CD1c-positive myeloid dendritic cell (primary cell): ENCODE data around the gene TP53BP2.
A peak's percentile ranks its signal among the peaks of the same experiment; 100 is the strongest.
"Not testable (repeated sequence)": the region's sequence is repeated elsewhere in the genome, so short reads cannot be mapped to it uniquely, and the experiment has no call there.

Experiments
- DNase-seq: peaks from one replicate; pipeline ENCODE4 v3.0.0-alpha.2; 2016; ENCODE audit errors: extremely low spot score

Gene TP53BP2

DNA sequence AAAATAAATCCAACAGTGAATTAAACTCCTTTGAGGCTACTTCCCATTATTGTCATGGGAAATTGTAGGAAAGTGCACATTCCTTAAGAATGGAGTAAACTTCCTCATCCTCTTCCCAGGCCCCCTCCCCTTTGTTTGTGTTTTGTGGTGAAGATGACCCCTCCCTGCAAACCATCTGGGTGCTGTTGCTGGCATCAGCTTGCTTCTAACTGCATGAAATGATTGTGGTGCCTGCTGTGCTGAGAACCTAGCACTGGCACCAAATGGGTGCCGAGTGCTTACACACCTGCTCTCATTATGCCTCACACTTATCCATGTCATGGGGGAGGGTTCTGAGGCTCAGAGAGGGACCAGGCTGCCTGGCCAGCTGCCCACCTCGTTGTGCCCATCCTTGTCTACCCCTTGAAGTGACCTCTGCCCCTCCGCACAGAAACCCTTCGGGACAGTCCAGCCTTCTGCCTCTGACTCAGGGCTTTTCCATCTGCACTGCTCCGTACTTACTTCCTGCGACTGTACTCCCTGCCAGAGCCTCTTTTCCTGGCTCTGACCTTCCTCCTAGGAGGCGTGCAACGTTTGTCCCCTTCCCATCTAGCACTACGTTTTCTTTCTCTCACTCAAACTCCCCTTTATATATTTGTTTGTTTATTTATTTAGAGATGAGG is 102.8 kb downstream of the TP53BP2 start:
- DNase-seq: no peak

DNA sequence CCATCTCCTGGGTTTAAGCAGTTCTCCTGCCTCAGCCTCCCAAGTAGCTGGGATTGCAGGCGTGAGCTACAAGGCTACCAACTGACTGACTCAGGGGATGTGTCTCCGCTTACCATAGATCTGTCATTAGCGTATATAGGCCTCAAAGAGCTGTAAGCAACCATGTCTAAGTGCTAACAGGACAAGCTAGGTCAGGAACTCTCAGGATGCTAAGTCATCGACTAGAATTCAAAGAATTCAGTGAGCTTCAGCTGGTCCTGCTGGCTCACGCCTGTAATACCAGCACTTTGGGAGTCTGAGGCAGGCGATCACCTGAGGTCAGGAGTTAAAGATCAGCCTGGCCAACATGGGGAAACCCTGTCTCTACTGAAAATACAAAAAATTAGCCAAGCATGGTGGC is 103.9 kb downstream of the TP53BP2 start:
- no peak for DNase-seq

DNA sequence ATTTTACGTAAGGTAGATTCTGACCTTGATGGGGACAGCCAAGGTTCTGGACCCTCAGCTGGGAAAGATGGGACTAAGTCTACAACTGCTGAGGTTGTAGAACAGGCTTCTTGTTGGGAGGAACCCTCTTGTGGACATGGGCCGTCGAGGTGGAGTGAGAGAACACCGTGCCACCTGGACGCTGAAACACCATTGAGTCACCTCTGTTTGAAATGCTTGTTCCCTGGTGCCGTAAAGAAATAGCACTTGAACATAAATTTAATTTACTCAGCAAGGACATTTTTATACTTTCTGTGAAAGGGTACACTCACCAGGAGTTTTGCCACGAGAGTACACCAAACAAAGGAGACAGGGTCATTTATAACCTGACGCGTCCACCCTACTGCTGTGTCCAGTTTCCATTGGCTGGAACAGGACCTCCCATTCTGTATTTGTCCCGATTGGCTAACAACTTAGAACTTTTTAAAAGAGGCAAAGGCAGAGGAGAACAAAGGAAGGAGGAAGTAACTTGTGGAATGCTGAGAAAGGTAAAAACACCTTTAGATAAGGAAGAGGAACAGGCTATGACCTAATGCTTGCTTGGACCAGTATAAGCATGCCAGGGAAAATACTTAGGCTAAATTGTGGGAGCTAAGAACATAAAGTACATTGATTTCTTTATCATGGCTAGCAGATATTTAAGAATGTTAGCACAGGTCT is 105.6 kb downstream of the TP53BP2 start:
- not testable (repeated sequence) for DNase-seq

DNA sequence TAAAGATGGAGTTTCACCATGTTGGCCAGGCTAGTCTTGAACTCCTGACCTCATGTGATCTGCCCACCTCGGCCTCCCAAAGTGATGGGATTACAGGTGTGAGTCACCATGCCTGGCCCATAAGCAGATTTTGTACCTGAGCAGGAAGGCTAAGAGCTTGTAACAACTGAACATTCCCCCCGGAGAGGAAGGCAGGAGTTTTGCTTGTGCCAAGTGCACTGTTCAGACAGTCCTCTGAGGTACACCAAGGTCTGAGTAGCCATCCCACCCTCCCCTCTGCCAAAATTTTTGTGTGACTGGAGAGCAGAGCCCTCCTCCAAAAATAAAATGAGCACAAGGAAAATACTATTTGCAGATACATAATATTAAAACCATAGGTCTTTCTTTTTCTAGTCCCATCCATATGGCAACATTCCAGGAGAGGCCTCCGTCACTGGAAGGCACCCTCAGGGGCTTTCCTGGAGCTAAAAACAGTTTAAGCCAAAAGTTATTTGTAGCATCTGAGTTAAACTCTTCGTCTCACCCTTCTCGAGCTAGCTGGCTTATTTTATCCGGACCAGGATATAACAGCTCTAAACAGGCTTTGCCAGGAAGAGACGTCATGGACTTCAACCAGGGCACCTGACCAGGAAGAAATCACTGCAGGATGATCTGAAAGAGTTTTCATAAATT is 106.2 kb downstream of the TP53BP2 start:
- DNase-seq: no peak

DNA sequence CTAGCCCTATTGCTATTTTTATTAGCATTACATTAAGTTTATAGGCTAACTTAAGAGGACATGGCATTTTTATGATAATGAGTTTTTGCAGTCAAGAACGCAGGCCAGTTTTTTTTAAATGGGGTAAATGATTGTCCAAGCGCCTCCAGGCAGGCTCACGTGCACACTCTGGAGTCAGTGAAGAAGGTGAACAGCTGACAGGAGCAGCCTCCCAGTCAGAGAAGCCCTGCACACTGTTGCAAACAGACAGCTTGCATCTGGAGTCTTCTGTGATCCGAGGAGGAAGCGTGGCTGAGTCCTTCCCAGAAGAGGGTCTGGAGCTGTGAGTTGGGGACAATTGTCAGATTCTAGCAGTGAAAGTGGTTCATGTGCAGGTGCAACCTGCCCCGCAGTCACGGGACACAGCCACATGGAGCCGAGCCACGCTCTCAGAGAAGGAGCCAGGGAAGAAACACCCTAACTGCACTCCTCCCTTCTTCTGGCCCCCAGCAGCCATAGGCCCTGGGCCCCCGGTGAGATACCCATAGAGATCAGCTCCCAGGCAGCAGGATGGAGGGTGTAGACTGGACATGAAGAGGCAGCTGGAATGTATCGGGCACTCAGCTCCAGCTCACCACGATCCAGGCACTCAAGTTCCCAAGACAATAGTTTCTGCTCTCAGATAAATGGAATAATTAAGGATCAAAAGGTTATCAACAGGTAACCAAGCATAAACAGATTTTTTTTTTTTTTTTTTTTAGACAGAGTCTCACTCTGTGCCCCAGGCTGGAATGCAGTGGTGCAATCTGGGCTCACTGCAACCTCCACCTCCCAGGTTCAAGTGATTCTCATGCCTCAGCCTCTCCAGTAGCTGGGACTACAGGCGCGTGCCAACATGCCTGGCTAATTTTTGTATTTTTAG is 107.0 kb downstream of the TP53BP2 start:
- no peak for DNase-seq

GRCh38 chr1:223737342-223737741 is 108.4 kb downstream of the TP53BP2 start:
- no peak for DNase-seq

- DNase-seq: not testable (repeated sequence)
These were observed 109.1 kb downstream of the TP53BP2 start for GRCh38 chr1:223736638-223737037.

- DNase-seq: no peak
These were observed 111.6 kb downstream of the TP53BP2 start for GRCh38 chr1:223733898-223734852.

GRCh38 chr1:223732993-223733798 is 112.6 kb downstream of the TP53BP2 start:
- no peak for DNase-seq

DNA sequence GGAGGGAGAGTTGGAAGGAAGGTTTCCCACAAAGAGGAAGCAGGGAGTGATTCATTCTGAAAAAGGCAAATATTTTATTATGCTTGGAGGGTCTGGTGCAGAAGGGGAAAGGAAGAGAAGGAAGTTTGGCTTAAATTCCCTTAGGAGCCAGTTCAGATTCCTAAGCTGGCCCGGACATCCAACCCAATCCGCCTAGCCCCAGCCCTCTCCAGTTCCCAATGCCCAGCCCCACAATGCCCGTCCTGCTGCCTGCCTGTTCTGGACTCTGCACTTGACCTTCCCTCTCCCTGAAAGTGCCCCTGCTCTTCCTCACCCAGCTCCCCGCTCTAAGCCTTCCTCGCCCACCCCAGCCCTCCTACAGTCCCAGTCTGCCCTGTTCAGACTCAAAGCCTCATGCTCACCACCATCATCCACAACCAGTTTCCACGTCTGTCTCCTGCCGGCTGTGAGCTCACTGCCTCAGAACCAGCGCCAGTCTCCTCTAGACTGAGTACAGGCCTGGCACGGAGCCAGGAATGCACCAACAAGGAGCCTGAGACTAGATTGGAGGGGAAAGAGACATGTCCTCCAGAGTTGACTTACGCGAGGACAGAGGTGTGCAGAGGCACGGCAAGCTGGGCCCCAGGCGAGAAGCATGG is 114.5 kb downstream of the TP53BP2 start:
- DNase-seq: peak; percentile 36

DNA sequence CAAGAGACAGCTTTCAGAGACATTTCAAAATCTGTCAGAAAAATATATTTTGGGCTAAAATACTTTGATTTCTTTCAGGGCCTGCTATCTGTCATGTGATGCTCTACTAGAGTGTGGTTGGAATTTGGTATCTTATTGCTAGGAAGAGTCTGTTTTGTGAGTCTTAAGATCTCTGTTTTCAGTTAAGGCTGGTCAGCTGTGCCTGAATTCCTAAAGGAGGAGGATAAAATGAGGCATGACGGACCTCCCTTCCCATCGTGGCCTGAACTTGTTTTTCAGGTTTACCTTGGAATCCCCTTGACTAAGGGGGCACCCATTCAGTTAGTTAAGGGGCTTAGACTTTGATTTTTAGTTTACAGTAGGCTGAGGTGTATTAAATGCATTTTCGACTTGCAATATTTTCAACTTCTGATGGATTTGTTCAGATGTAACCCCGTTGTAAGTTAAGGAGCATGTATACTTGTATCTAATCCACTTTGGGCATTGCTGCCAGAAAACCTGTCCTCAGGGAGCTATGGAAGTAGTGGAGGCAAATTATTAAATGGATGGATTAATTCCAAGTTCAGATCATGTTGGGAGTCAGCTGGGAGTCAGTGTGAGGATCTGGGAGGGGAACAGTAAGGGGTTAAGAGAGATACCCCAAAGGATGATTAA is 115.1 kb downstream of the TP53BP2 start:
- no peak for DNase-seq

DNA sequence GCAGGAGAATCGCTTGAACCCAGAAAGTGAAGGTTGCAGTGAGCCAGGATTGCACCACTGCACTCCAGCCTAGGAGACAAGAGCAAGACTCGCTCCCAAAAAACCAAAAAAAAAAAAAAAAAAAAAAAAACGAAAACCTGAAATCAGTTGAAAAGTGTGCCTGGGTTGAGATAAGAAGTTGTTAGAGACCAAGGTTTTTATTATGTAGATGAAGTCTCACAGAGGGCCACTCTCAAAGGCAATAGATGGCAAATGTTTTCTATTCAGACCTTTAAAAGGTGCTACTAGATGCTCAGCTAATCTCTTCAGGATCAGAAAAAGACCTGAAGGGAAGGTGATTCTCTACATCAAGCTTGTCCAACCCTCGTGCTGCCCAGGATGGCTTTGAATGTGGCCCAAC is 115.8 kb downstream of the TP53BP2 start:
- DNase-seq: no peak
